ENCODE measurements around the gene SRY.
"Not testable (repeated sequence)": the region's sequence is repeated elsewhere in the genome, so short reads cannot be mapped to it uniquely, and the experiment has no call there.

SRY gene

GRCh38 chrY:2787600-2787999 is at the start of gene SRY:
TSS of gene SRY (minus strand) at chrY:2787682. CDS start at chrY:2787603, 79 bp downstream.
- DNase-seq: no peak

- no peak for DNase-seq
Observed at GRCh38 chrY:2837078-2837477, 49.6 kb upstream of the SRY start.

GRCh38 chrY:2835230-2835629 is 47.7 kb upstream of the SRY start:
- no peak for DNase-seq

GRCh38 chrY:2828497-2828896 is 41.0 kb upstream of the SRY start:
- DNase-seq: no peak

- no peak for DNase-seq
Observed at GRCh38 chrY:2824471-2824870, 37.0 kb upstream of the SRY start.

- DNase-seq: not testable (repeated sequence)
Observed at GRCh38 chrY:2817146-2817896, 29.8 kb upstream of the SRY start.

GRCh38 chrY:2800246-2800645 is 12.8 kb upstream of the SRY start:
- DNase-seq: no peak

GRCh38 chrY:2797991-2798390 is 10.5 kb upstream of the SRY start:
- DNase-seq: no peak

GRCh38 chrY:2796977-2797523 is 9.6 kb upstream of the SRY start:
- no peak for DNase-seq

GRCh38 chrY:2789756-2790155 is 2.3 kb upstream of the SRY start:
- peak in 1 of 51 donors; percentile 0 for DNase-seq

GRCh38 chrY:2786876-2787512 is 488 bp downstream of the SRY start:
- peak in 2 of 51 donors; percentile 0 for DNase-seq

Measured in hypothalamus (tissue), 51 donors.